ENCODE results near the gene ATRIP.
A peak's percentile ranks its signal among the peaks of the same experiment; 100 is the strongest.
"Not testable (repeated sequence)": the region's sequence is repeated elsewhere in the genome, so short reads cannot be mapped to it uniquely, and the experiment has no call there.

ATRIP gene

GRCh38 chr3:48435774-48436476, 10.6 kb upstream of the ATRIP start:
- DNase-seq (ENCODE audit: low read depth in 4 of 4, low spot score in 1 of 4), result peak; percentile 72 to 77 (median 75)

DNA sequence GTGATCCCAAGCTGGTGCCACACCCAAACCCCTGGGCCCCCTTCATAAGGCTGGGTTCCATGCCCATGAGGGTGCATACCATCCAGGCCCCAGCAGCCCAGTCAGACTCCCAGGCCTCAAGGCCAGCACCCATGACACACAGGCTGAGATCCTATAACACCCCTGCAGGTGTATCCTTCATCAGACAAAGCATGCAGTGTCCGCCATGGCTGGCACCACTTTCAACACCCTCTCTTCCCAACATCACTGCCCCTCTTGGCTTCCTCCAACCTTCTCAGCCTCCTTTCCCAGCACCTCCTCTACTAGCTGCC, 10.1 kb upstream of the ATRIP start:
- DNase-seq (ENCODE audit: low read depth in 4 of 4, low spot score in 1 of 4), result no peak

- DNase-seq (ENCODE audit: low read depth in 4 of 4, low spot score in 1 of 4), result no peak
These were observed 9.7 kb upstream of the ATRIP start for GRCh38 chr3:48436855-48437254.

- no peak for DNase-seq (ENCODE audit: low read depth in 4 of 4, low spot score in 1 of 4)
These were observed 8.7 kb upstream of the ATRIP start for GRCh38 chr3:48437812-48438211.

DNA sequence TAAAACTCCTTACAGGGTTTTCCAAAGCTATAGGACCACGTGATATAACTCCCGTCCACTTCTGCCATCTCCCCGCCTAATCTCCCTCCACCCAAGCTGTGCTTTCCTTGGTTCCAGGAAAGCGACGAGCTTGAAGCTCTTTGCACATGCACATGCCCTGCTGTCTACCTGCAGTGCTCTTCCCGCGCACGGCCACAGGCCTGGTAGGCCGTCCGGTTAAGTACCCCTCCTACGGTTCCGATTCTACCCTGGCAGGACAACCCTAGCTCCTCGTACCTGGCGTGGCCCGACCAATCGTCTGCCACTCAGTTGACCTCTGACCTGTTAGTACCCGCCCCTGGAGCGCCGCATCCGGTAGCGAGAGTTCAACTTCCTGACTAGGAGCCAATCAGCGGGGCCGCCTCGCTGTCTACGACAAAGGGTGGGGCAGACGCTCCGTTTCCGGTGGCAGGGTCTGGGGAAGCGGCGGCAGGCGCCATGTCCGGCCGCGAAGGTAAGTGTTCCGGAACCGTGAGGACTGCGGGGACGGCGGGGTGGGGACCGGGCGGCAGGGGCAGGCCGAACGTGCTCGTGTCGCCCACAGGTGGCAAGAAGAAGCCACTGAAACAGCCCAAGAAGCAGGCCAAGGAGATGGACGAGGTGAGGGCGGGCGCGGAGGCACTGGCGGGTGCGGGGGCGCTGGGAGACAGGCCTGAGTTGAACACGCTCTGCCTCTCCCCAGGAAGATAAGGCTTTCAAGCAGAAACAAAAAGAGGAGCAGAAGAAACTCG, 6.5 kb upstream of the ATRIP start, which contains the start of the genes CCDC51 and TMA7:
TSS of gene CCDC51 (minus strand) at position 300 of the 770 bp plus-strand sequence. CDS start 4,991 bp downstream, outside the sequence.
TSS of gene TMA7 (plus strand) at position 438 of the 770 bp plus-strand sequence. CDS start at position 478, 40 bp downstream.
- peak; percentile 94 to 98 (median 97) for DNase-seq (ENCODE audit: low read depth in 4 of 4, low spot score in 1 of 4)

- no peak for DNase-seq (ENCODE audit: low read depth in 4 of 4, low spot score in 1 of 4)
These were observed 6.0 kb upstream of the ATRIP start for GRCh38 chr3:48440590-48440958.

DNA sequence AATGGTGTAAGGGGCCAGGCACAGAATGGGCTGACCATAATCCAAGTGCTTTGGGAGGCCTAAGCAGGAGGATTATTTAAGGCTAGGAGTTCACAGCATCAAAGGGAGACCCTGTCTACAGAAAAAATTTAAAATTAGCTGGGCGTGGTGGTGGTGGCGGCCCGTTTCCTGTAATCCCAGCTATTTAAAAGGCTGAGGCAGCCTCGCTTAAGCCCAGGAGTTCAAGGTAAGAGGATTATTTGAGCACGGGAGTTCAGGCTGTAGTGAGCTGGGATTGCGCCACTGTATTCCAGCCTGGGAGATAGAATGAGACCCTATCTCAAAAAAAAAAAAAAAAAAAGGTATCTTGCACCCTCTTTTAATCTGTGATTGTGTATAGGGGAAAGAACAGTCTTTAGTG, 4.6 kb upstream of the ATRIP start:
- no peak for DNase-seq (ENCODE audit: low read depth in 4 of 4, low spot score in 1 of 4)

DNA sequence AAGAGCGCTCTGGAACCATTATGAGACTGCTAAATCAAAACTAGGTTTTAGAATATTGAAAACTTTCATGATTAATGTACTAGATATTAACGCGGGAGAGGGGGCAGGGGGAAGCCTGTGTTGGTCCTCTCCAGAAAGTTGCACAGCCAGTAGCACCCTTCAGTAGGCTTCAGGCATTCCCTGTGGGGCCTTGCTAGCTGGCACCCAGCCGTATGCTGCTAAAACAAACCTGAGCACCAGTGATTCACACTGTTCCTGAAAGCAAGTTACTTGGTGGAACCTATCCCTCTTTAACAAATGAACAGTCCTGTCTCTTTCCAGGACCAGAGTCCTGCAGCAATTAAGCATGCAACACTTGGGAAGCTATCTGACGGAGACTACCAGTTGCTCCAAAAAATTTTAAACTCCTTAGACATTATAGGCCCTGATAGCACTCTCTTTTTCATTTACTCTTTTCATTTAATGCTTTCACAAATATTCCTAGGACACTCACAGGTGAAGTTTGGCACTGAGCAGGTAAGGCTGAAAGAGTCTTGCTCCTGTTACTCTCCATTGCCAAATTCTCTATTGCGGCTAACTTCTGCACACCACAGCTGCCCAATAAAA, 1.2 kb upstream of the ATRIP start:
- DNase-seq (ENCODE audit: low read depth in 4 of 4, low spot score in 1 of 4), result no peak

DNA sequence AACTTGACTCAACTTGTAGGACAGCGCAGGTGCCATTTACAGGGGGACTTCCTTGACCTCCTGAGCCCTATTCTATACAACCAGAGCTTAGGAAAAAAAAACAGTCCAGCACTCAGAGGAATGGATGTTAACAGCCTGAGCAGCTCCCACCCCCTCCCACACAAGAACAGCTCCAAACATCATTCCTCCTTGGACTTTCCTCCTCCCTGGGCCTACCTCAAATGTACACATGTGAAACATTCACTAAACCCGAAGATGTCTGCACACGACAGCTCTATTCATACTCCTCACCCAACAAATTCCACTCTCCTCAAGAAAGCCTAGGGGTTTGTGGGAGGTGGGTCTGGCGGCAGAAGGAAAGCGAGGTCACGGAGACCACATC, 503 bp upstream of the ATRIP start:
- DNase-seq (ENCODE audit: low read depth in 4 of 4, low spot score in 1 of 4), result no peak

DNA sequence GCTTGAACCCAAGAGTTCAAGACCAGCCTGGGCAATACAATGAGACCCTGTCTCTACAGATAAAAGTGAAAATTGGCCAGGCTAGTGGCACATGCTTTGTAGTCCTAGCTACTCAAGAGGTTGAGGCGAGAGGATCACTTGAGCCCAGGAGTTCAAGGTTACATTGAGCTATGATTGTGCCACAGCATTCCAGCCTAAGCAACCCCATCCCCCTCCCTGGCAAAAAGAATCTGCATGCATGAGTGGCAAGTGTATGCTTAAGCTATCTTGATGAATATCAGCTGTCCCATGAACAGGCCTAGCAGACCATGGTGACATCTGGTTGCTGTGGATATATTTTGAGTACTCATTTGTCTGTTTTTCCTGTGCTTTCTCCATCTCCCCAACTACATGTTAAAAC, 4.7 kb downstream of the ATRIP start:
- no peak for DNase-seq (ENCODE audit: low read depth in 4 of 4, low spot score in 1 of 4)

- DNase-seq (ENCODE audit: low read depth in 4 of 4, low spot score in 1 of 4), result no peak
These were observed 9.9 kb downstream of the ATRIP start for GRCh38 chr3:48456456-48456855.

- DNase-seq (ENCODE audit: low read depth in 4 of 4, low spot score in 1 of 4), result no peak
These were observed 12.8 kb downstream of the ATRIP start for GRCh38 chr3:48459331-48459730.

DNA sequence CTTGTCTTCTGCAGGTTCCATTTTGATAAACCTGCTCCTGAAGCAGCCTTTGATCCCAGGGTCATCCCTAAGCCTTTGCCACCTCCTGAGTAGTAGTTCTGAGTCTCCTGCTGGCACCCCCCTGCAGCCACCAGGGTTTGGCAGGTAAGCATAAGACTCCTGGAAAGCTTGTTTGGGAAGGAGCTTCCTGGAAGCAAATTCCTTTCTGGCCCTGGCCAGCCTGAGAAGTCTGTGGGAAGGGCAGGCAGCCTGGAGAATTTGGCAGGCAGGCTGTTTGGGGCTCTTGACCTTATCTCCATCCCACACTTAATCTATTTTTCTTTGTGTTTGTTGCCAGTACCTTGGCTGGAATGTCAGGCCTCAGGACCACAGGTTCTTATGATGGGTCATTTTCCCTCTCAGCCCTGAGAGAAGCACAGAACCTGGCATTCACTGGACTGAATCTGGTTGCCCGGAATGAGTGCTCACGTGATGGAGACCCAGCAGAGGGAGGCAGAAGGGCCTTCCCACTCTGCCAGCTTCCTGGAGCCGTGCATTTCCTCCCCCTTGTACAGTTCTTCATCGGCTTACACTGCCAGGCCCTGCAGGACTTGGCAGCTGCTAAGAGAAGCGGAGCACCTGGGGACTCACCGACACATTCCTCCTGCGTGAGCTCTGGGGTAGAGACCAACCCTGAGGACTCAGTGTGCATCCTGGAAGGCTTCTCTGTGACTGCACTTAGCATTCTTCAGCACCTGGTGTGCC, 13.4 kb downstream of the ATRIP start:
- DNase-seq (ENCODE audit: low read depth in 4 of 4, low spot score in 1 of 4), result no peak

- no peak for DNase-seq (ENCODE audit: low read depth in 4 of 4, low spot score in 1 of 4)
These were observed 14.0 kb downstream of the ATRIP start for GRCh38 chr3:48460517-48460902.

- not testable (repeated sequence) for DNase-seq (ENCODE audit: low read depth in 4 of 4, low spot score in 1 of 4)
These were observed 15.2 kb downstream of the ATRIP start for GRCh38 chr3:48461767-48462166.

DNA sequence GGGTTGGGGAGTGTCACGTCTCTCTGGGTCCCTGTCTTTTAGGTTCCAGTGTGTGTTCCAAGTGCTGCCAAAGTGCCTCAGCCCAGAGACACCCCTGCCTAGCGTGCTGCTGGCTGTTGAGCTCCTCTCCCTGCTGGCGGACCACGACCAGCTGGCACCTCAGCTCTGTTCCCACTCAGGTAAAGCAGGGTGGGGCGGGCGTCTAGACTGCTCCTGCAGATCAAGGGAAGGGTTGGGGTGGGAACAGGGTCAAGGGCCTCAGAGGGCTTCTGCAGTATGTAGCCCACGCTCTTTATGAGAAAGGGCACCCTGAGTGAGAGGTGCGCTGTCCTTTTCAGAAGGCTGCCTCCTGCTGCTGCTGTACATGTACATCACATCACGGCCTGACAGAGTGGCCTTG, 17.2 kb downstream of the ATRIP start:
- no peak for DNase-seq (ENCODE audit: low read depth in 4 of 4, low spot score in 1 of 4)

DNA sequence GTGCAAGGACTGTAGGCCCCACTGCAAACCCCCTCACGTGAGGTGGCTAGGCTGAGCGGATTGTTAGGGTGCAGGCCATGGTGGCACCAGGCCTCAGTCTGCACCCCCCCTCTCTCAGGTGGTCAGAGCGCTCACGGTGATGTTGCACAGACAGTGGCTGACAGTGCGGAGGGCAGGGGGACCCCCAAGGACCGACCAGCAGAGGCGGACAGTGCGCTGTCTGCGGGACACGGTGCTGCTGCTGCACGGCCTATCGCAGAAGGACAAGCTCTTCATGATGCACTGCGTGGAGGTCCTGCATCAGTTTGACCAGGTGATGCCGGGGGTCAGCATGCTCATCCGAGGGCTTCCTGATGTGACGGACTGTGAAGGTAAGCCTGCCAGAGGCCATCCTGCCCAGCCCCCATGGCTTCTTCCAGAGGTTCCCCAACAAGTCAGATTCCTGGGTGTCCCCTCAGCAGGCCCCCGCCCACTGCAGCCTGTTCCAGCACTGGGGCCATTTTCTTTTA, 18.2 kb downstream of the ATRIP start:
- DNase-seq (ENCODE audit: low read depth in 4 of 4, low spot score in 1 of 4), result no peak

DNA sequence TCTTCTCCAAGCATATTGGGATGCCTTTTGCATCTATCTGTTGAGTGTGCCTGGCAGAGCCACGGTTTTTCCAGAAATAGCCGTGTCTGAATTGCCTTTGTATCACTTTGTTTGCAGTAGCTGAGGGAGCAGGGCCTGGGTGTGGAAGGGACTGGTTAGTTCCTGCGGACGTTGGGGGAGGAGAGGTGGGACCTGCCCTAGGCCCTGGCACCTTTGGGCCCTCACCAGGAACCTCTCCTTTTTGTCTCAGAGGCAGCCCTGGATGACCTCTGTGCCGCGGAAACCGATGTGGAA, 18.6 kb downstream of the ATRIP start:
- DNase-seq (ENCODE audit: low read depth in 4 of 4, low spot score in 1 of 4), result no peak

GRCh38 chr3:48465531-48466378, 19.2 kb downstream of the ATRIP start:
- DNase-seq (ENCODE audit: low read depth in 4 of 4, low spot score in 1 of 4), result peak; percentile 45 to 78 (median 66)

DNA sequence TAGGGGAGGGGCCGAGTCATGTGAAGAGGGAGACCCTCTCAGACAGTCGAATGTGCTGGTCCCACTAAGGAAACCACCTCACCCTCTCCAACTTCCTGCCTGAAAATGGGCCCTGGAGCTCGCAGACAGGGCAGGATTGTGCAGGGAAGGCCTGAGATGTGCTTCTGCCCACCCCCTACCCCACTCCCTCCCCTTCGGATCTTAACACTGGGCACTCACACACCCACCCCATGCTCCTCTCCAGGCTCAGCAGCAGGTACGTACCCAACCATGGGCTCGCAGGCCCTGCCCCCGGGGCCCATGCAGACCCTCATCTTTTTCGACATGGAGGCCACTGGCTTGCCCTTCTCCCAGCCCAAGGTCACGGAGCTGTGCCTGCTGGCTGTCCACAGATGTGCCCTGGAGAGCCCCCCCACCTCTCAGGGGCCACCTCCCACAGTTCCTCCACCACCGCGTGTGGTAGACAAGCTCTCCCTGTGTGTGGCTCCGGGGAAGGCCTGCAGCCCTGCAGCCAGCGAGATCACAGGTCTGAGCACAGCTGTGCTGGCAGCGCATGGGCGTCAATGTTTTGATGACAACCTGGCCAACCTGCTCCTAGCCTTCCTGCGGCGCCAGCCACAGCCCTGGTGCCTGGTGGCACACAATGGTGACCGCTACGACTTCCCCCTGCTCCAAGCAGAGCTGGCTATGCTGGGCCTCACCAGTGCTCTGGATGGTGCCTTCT, 20.0 kb downstream of the ATRIP start:
- peak in 1 of 4 experiments; percentile 27 for DNase-seq (ENCODE audit: low read depth in 4 of 4, low spot score in 1 of 4)

All from stimulated activated CD4-positive, alpha-beta T cell treated with anti-CD3 and anti-CD28 coated beads, Interleukin-1b, Interleukin-23, amount 100 ng/mL, for 24 hours (primary cell).